Transverse colon (tissue), 3 donors: ENCODE measurements around the gene MCF2L2.

Experiments used
- CTCF ChIP-seq, 5 experiments: fragments of 200-600 bp in 3 of 5; fragments of 450-650 bp in 2 of 5; sonication (generic) in 3 of 5; IDR thresholded peaks; 1 replicate in 2 of 5; 2 replicates in 3 of 5; pipeline ENCODE4 v1.5.1; 2016 to 2017; ENCODE audit warnings: antibody characterized with exemption in 5 of 5, inconsistent platforms in 3 of 5, mild to moderate bottlenecking in 2 of 5, moderate library complexity in 1 of 5
- POLR2A ChIP-seq: fragments of 450-650 bp; IDR thresholded peaks from one replicate; pipeline ENCODE4 v1.6.1; 2016; ENCODE audit warnings: antibody characterized with exemption, mild to moderate bottlenecking, moderate library complexity

- no peak for TF ChIP-seq CTCF (IDR thresholded peaks at IDR 0.05)
- TF ChIP-seq POLR2A = no peak
These were observed 173.7 kb downstream of the MCF2L2 start for GRCh38 chr3:183254487-183255347.
